Mononuclear cell (primary cell): Measurements from ENCODE around the gene PNMA1. TPM values are rescaled to one million over a fixed set of nuclear protein-coding genes. Genes with fewer than 3 reads are reported as not detected.

Source experiments
- H3K27me3 ChIP-seq: 2 replicates; pipeline ENCODE4 v1.6.0; 2011; ENCODE audit warnings: low read length, control low read depth; ENCODE audit not compliant: insufficient read depth
- H3K4me1 ChIP-seq: 2 replicates; pipeline ENCODE4 v1.5.1; 2011; ENCODE audit warnings: mild to moderate bottlenecking, low read length, control low read depth; ENCODE audit not compliant: insufficient read depth
- H3K4me3 ChIP-seq: 2 replicates; pipeline ENCODE4 v1.5.1; 2011; ENCODE audit warnings: mild to moderate bottlenecking, low read length, moderate library complexity
- H3K9me3 ChIP-seq: 2 replicates; pipeline ENCODE4 v1.5.1; 2011; ENCODE audit warnings: low read depth, mild to moderate bottlenecking, control low read depth, low read length
- total RNA-seq: library from RNA; depleted of rRNA; stranded (reverse); fragments of >200 nt; gene quantifications from one replicate; pipeline ENCODE4 v1.2.3, GENCODE V29; 2012

The PNMA1 gene
- total RNA-seq = 23.2 TPM

- H3K4me1 ChIP-seq = peaks cover 29% of the 10 kb centered on the region
- H3K4me3 ChIP-seq = peak within 1 kb of the TSS; percentile 67
- H3K9me3 ChIP-seq = no peaks in the 10 kb centered on the region
- peaks cover 4% of the 10 kb centered on the region for H3K27me3 ChIP-seq
Measured at GRCh38 chr14:73713803-73714655, at the start of gene PNMA1. Gene PNMA1 (minus strand): TSS chr14:73714384. CDS start chr14:73713639, 745 bp downstream.

- Histone ChIP-seq H3K27me3 (no peaks in the 10 kb centered on the region), H3K9me3 (no peaks in the 10 kb centered on the region), H3K4me1 (peaks cover 83% of the 10 kb centered on the region), H3K4me3 (no peak overlapping the region)
Measured at GRCh38 chr14:73763396-73763795, 49.2 kb upstream of the PNMA1 start.

- H3K9me3 ChIP-seq = no peaks in the 10 kb centered on the region
- H3K4me1 ChIP-seq = peaks cover 85% of the 10 kb centered on the region
- no peaks in the 10 kb centered on the region for H3K27me3 ChIP-seq
- no peak overlapping the region for H3K4me3 ChIP-seq
Measured at GRCh38 chr14:73762375-73762822, 48.2 kb upstream of the PNMA1 start.

- H3K27me3 ChIP-seq = no peaks in the 10 kb centered on the region
- H3K9me3 ChIP-seq = no peaks in the 10 kb centered on the region
- peaks cover 87% of the 10 kb centered on the region for H3K4me1 ChIP-seq
- no peak overlapping the region for H3K4me3 ChIP-seq
Measured at GRCh38 chr14:73761618-73762355, 47.6 kb upstream of the PNMA1 start.

GRCh38 chr14:73760598-73761586 lies 46.7 kb upstream of the PNMA1 start:
- Histone ChIP-seq H3K9me3 (no peaks in the 10 kb centered on the region), H3K4me3 (peak overlapping the region; percentile 66), H3K4me1 (peaks cover 88% of the 10 kb centered on the region), H3K27me3 (no peaks in the 10 kb centered on the region)

GRCh38 chr14:73759714-73760597 lies 45.8 kb upstream of the PNMA1 start:
- Histone ChIP-seq H3K4me1 (peaks cover 88% of the 10 kb centered on the region), H3K27me3 (no peaks in the 10 kb centered on the region), H3K4me3 (peak overlapping the region; percentile 66), H3K9me3 (no peaks in the 10 kb centered on the region)

- peak overlapping the region; percentile 66 for H3K4me3 ChIP-seq
Measured at GRCh38 chr14:73759183-73759713, 45.1 kb upstream of the PNMA1 start.

GRCh38 chr14:73758392-73759182 lies 44.4 kb upstream of the PNMA1 start:
- Histone ChIP-seq H3K4me3 (peak overlapping the region; percentile 66), H3K27me3 (no peaks in the 10 kb centered on the region), H3K9me3 (no peaks in the 10 kb centered on the region), H3K4me1 (peaks cover 88% of the 10 kb centered on the region)

More at GRCh38 chr14:73759183-73759713, 45.1 kb upstream of the PNMA1 start:
- H3K4me1 ChIP-seq = peaks cover 88% of the 10 kb centered on the region
- no peaks in the 10 kb centered on the region for H3K27me3 ChIP-seq
- H3K9me3 ChIP-seq = no peaks in the 10 kb centered on the region

- Histone ChIP-seq H3K9me3 (no peaks in the 10 kb centered on the region), H3K4me1 (peaks cover 88% of the 10 kb centered on the region), H3K4me3 (peak overlapping the region; percentile 66), H3K27me3 (no peaks in the 10 kb centered on the region)
Measured at GRCh38 chr14:73757876-73758391, 43.8 kb upstream of the PNMA1 start.

GRCh38 chr14:73757381-73757780 lies 43.2 kb upstream of the PNMA1 start:
- Histone ChIP-seq H3K9me3 (no peaks in the 10 kb centered on the region), H3K27me3 (no peaks in the 10 kb centered on the region), H3K4me3 (no peak overlapping the region), H3K4me1 (peaks cover 88% of the 10 kb centered on the region)

- Histone ChIP-seq H3K4me3 (no peak overlapping the region), H3K9me3 (no peaks in the 10 kb centered on the region), H3K4me1 (peaks cover 88% of the 10 kb centered on the region), H3K27me3 (no peaks in the 10 kb centered on the region)
Measured at GRCh38 chr14:73755434-73756014, 41.3 kb upstream of the PNMA1 start.

- Histone ChIP-seq H3K27me3 (no peaks in the 10 kb centered on the region), H3K4me1 (peaks cover 90% of the 10 kb centered on the region), H3K4me3 (no peak overlapping the region), H3K9me3 (no peaks in the 10 kb centered on the region)
Measured at GRCh38 chr14:73754911-73755360, 40.8 kb upstream of the PNMA1 start.
